T-helper 2 cell (primary cell): ENCODE results near the gene CEP152.
A peak's percentile ranks its signal among the peaks of the same experiment; 100 is the strongest.

Source experiments
- DNase-seq, 5 experiments: peaks; one replicate each; pipeline versions ENCODE4 v3.0.0 to v3.0.0-alpha.2; 2012 to 2022

CEP152 gene

GRCh38 chr15:48765022-48765421 lies 45.8 kb downstream of the CEP152 start:
- no peak for DNase-seq

- DNase-seq = no peak
Measured at GRCh38 chr15:48761393-48762158, 49.3 kb downstream of the CEP152 start.

GRCh38 chr15:48759921-48760320 lies 50.9 kb downstream of the CEP152 start:
- DNase-seq = no peak

DNA sequence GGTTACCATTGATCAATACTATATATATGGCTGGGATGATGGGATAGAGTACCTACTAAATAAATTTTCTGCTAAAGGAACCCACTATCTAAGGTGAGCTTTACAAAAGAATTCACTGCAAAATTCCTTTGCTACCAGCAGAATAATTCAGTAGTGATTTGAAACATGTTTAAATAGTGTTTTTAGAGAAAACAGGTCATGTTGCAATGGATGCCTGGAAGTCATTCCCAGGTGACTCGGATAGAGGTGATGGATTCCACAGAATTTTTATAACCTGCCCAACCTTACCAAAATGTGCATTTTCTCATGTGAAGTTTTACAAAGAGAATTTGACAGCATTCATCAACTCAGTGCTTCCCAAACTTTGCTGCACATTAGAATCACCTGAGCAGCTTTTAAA lies 53.2 kb downstream of the CEP152 start:
- DNase-seq = no peak

- DNase-seq = no peak
Measured at GRCh38 chr15:48754011-48754410, 56.9 kb downstream of the CEP152 start.

GRCh38 chr15:48751595-48751994 lies 59.3 kb downstream of the CEP152 start:
- DNase-seq = no peak

DNA sequence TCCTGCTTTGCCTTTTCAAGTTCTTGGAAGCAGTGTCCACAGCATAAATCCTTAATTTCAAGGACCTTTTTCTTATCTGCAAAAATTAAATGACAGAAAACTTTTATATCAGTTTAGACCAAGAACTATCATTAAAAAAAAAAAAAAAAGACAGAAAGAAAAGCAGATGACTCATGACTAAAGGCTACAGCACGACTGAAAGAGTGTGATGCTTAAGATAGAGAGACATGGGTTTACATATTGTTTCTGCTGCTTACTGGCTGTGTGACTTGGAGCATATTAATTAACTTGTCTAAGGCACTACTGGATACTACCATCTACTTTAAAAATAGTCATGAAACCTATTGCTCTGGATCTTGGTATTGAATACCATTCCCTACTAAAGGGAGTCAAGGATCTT lies 62.3 kb downstream of the CEP152 start:
- peak in 1 of 5 experiments; percentile 6 for DNase-seq

DNA sequence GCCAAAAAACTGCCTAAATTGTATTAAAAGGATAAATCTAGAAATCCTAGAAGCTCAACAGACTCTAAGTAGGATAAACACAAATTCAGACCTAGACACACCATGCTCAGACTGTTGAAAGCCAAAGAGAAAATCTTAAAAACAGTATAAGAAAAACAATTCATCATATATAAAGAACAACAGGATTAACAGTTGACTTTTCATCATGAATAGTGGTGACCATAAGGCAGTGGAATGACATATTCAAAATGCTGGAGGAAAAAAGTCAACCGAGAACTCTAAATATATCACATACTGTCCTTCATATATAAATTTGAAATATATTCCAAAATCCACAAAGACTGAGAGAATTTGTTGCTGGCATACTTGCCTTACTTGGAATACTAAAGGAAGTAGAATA lies 77.3 kb downstream of the CEP152 start:
- DNase-seq = no peak

- no peak for DNase-seq
Measured at GRCh38 chr15:48730506-48730905, 80.4 kb downstream of the CEP152 start.

DNA sequence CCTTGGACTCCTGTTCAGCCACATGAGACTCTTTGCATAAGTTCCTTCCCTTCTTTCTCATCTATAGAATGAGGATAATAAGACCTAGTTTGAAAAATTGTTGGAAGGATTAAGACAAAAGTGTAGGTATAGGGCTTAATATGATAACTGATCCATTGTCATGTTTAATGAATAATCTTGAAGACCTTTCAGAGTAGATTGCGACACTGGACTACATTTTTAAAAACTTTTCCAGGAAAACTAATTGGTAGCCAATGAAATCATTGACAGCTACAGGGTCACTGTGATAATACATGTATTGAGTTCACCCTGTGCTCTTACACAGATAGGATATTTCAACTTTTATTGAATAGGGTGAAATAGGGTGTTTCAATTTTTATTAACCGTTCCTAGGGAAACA lies 86.9 kb downstream of the CEP152 start:
- DNase-seq = no peak

- no peak for DNase-seq
Measured at GRCh38 chr15:48722764-48723661, 87.9 kb downstream of the CEP152 start.

DNA sequence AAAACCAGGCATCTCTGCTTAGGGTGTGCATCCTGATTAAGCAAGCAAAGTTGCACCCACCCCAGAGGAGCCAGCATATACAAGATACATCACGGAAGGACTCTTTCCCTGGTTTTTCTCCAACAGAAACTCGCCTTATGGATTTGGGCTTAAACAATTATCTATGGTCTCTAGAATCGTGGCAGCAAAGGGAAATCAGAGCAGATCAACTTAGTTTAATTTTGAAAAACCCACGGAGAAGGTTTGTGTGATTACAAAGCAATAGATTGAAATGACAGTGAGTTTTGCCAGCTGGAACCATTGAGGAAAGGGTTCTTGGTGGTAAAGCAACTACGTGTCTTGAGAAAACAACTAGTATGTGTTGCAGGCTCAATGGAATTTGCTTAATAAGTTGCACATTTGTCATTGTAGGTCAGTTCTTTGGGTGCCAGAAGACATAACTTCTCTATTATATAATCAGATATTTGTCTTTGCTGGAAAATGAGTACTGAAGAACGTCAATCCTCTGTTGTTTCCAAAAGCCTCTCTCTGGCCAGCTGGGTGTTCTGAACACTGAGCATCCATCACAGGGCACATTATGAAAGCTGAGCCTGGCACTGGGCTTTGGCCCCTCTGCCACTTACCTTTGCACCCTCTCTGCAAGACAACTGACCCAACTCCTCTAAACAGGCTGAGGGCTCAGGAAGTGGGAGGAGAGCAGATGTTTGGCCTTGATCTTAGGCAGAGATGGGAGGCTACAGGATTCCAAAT lies 89.6 kb downstream of the CEP152 start:
- DNase-seq = no peak

DNA sequence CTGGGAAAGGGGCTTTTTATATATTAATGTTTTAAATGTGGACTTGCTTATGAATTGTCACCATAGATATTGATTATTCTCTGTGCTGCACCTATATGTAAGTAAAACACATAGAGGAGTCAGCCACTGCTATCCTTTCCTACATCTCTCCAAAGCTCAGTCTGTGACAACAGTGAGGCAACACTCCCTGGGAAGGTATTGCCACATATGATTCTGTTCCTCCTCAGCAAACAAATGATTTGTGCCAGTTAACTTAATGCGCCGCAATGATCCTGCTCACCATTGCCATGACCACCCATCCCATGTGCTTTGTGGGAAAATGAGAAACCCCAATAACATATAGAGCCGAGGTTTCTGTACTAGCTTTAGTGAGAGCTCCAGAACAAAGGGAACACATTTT lies 90.2 kb downstream of the CEP152 start:
- DNase-seq = no peak

GRCh38 chr15:48719668-48720067 lies 91.2 kb downstream of the CEP152 start:
- peak in 1 of 5 experiments; percentile 2 for DNase-seq

- DNase-seq = no peak
Measured at GRCh38 chr15:48718646-48719045, 92.2 kb downstream of the CEP152 start.

DNA sequence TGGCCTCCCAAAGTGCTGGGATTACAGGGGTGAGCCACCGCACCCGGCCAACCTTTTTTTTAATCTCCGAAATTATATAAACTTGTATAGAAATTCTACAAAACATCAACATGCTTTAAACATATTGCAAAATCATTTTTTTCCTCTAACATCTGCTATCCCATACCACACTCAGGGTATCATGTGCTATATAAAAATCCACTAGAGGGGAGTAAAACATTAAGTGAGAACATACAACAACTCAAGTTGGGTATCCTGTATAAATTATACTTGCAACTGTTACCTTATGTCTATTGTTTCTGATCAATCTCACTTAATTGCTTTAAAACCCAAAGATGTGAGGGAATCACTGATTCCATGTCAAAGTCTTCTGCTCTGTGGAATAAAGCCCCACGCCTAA lies 93.4 kb downstream of the CEP152 start:
- DNase-seq = no peak

DNA sequence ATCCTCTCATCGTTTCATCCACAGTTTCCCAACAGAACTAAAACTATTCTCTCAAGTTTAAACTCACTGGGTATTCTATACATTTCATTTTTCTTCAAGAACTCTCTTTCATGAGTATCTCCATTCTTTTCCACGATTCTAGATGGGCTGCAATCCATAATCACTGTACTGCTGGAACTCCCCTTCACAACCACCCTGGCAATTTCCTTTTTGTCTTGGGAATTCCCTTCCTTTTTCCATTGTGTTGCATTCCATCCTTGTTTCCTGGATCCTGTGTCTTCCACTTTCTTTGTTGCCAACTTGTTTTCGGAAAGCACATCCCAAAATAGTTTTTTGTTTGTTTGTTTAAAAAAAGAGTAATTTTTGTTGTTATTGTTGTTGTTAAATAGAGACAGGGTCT lies 98.3 kb downstream of the CEP152 start:
- DNase-seq = no peak

DNA sequence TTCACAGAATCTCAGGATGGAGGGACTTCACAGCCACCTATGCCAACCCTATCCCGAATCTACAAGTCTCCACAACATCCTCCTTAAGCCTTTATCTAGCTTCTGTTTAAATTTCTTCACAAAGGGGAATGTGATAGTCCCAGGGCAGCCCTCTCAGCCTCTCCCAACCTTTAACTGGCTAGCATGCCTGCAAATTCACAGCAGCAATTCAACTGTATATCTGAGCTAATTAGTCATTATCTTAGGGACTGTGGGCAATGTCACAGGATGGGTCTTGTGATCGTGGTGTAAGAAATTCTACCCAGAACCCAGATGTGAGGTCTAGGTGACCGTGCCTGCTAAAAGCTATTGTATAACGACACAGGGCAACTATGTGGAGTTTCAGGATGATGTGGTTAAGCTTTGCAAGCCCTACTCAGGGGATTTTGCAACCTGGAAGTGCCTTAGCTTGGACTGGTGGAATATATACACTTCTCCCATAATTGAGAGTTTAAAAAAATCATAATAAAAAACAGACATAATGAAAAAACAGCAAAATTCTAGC lies 99.8 kb downstream of the CEP152 start:
- DNase-seq = no peak

DNA sequence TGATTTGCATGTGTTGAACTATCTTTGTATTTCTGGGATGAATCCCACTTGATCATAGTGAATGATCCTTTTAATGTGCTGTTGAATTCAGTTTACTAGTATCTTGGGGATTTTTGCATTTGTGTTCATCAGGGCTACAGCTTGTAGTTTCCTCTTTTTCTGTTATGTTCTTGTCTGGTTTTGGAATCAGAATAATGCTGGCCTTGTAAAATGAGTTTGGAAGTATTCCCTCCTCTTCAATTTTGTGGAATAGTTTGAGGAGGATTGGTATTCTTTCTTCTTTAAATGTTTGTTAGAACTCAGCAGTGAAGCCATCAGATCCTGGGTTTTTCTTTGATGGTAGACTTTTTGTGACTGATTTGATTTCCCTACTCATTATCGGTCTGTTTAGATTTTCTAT lies 102.2 kb downstream of the CEP152 start:
- DNase-seq = no peak

DNA sequence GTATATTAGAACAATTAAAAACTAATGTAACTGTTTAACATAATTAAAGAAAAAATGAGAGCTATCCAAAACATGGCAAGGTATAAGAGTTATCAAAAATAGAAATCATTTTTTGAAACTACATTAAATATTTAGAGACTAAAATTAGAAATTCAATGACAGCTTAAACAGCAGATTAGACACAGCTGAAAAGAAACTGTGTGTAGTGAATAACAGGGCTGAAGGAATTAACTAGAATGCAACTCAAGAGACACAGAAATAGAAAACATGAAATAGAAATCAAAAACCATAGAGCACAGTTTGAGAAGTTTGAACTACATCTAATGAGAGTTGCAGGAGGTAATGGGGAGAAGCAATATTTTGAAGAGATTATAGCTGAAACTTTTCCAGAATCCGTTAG lies 105.5 kb downstream of the CEP152 start:
- no peak for DNase-seq

DNA sequence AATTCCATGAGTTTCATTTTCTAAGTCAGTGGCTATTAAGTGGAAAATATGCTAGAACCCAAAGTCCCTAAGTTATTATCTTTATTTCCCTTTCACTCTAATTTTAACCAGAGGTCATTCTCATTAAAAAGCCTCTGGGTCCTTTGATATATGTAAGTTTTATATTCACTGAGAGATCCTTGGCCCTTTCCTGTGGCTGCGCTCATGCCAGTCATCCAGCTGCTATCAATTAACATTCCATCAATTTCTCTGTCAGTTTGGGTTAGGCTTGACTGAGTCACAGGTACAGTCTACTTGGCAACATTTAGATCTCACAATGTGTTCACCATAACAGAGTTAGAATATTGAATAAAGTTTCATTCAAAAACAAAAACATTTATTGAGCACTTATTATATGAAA lies 107.3 kb downstream of the CEP152 start:
- DNase-seq = no peak

DNA sequence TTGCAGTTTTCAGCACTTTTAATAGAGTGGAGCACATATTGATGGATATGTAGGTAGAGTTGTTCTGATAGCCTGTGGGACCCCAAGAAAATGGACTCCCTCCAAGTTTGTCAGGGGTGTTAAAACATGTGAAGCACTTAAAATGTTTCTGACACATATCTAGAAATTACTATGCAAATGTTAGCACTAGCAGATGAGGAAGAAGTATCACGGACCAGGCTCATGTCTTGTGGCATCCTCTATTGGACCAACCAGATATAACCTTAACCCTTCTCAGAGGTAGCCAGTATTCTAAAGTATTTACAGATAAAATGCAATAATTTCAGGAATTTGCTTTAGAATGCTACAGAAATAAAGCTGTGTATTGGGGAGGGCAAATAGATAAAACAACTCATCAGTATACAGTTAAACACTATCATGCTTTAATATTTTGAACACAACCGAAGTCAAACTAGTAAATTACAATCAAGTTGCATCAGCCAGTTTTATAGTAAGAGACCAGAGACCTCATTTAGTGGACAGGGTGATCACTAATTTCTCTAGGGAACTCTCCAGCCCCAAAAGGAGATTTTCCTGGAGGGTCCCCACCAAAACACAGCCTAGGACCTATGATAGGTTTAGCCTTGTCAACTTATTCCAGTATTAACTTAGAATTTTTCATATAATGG lies 108.2 kb downstream of the CEP152 start:
- DNase-seq = no peak
